ENCODE data around the gene PELI2.

The PELI2 gene

DNA sequence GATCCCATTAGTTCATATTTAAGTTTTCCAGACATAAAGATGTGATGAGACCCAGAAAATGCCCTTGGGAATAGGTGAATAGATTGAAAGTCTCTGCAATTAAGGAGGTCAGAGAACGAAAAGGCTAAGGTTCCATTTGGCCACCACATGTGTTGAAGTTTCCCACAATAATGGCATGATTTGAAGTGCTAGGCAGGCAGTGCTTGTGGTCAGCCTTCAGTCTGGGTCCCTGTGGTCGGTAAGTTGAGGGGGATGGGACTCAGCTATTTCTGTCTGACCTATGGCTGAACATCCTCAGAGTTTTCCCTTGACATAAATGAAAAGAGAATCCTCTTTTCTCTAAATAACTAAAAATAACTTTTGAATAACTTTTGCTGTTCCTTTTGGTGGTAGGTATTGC, 92.4 kb downstream of the PELI2 start:
- DNase-seq: no peak

DNA sequence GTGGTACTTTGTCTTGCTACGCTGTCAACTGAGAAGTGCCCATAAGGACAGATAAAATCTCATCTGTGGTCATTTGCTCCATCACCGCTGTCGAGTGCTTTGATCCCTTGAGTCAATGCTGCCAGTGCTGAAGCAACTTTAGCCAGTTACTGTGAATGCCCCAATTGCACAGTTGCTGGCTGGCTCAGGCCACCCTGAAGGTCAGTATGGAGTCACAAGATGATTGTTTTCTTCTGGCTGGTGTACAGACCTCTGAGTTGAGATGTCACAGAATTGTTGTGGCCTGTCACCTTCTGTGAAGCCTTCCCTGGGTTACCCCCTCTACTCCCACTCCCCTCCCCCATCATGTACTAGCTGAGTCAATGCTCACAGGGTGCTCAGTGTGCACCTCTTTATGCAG, 92.9 kb downstream of the PELI2 start:
- no peak for DNase-seq

DNA sequence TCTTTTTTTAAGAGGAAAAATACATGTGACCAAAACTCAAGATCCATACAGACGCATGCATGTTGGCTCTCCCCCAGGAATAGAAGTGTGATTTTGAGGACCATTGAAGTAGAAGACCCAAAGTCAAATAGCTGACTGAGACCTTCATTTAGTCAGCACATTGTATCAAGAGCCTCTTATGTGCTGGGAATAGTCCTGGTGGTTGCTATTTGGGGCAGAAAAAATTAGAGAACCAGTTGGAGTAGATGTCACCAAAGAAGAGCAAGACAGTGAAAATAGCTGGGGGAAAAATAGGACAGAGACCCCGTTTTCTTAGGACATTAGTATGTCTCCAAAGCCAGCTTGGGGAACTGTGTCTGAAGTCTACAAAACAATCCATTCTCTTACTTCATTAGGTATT, 93.6 kb downstream of the PELI2 start:
- no peak for DNase-seq

DNA sequence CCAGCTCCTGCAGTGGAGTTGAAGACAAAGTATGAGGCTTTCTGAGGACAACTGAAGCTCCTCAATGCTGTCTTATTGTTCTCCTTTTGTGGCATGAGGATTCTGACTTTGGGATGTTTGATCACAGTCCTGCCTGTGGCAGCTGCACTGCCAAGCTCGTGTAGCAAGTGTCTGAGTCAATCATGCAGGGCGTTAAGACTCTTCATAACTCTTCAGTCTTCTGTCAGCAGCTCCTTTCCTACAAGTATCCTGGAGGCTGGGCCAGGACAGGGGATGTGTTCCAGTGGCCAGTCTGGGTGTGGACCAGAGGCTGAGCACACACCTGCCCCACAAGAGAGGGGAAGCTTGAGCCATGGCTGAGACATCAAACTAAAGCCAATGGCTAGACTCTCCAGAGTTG, 94.3 kb downstream of the PELI2 start:
- DNase-seq: no peak

DNA sequence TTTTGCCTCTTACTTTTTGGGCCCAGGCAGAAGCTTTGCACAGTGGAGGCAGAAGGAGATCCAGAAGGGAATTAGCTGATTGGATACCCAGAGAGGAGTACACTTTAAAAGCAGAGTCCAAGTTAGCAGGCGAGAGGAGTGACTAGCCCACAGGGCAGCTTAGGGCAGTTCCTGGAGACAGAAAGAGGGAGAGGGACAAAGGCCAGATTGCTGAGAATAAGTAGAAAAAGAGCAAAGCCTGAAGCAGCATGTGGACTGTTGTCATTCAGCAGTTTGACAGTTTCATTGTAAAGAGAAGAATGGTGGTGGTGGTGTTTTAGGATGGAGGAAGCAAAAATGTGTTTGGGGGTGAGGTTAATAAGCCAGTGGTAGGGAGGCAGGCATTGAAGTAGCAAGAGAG, 95.1 kb downstream of the PELI2 start:
- DNase-seq: no peak

DNA sequence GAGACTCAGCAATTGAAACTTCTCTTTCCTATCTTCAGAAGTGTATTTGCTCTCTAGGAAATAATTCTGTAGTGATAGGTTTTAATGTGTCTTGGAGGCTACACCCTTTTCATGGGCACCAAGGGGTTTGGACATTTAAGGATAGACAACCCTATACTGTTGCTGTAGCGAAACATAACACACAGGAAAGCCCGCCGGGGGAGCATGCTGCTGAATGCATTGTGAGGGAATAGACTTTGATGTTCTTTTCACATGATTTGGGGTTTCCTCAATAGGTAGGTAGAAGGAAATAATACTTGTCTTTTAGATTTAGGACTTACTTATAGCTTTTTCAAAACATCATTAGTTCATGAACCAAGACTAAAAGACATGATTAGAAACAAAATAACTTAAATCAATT, 97.0 kb downstream of the PELI2 start:
- DNase-seq: no peak

DNA sequence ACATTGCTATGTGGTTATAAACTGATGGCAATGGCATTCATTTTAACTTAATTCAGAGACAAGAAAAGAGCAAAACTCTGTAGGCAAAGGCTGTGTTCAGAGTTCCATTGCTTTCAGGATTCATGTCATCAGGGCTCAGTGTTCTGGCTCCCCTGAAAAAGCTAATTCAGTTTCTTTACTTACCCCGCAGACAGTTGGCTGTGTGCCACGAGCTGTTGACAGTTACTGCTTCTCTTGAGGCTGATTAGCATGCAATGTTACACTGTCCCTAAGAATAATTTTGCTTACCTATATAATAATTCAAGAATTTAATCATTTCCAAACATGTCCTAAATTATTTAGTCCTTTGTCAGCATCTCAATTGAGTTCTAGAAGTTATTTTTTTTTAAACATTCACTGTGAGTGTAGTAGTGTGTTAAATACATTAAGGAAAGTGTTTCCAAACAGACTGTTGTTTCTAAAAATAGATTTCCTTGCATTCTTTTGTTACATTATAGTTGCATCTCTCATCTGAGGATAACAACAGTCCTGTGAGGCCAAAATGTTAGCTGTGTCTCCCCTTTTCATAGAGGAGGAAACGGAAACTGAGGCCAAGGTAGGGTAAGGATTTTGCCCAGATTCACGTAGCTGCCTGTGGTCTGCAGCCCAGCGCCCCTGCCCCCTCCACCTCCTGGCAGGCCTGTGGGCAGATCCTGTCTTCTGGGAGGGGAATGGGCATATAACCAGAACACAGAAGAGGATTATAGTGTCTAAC, 98.6 kb downstream of the PELI2 start:
- no peak for DNase-seq

DNA sequence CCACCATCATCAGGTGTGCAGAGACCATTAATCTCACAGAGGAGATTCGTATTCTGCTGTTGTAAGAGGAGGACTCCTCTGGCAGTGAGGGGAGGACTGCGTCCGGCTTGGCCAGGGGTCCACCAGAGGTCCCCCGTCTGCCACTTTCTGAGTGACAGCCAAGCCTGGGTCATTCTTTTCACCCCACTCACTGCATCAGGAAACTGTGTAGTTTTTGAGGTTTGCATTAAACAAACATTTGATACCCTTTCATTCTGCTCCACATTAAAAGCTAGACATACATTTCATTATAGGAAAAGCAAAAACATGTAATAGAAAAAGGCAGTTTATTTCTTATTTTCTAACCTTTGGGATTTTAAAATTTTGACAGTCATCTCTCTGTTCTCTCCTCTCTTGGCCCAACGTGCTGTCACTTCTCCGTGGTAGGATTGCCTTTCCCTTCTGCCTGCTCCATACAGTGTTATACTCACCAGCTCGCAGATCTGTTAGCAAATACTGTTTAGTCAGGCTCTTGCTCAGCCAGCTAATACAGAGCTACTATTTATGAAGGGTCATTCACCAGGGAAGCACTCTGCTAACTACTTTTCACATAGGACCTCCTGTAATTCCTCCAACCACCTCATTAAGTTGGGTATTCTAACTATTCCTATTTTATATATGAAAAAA, 99.3 kb downstream of the PELI2 start:
- DNase-seq: no peak

DNA sequence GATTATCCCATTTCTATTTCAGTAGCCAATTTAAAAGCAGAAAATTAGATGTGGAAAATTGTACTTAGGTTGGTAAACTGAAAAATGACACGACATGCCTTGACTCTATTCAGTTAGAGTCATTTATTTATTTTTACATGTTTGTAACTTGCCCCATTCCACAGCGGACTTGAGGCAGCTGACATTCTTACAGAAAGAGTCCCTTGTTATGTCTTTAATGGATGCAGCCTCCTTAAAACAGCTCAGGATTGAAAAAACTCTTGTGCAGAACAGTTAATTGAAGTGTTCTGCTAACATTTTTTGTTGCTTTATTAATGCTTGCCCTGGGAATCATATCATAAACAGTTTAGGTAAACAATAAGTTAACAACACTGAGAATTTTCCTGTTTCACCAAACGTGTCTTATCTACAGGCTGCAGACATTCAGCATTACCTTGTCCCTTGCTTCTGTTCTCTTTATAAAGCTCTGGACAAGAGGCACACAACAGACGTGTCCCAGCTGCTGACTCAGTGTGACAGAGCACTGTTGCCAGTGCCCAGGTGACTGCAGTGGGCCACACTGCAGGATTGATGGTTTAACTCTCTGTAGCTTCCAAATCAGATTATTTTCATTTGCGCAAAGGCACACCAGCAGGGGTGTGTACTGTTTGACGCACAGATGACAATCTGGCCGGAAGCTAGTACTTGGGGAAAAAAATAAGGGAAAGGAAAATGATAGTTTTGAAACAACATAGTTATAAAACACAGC, 101.6 kb downstream of the PELI2 start:
- DNase-seq: no peak

DNA sequence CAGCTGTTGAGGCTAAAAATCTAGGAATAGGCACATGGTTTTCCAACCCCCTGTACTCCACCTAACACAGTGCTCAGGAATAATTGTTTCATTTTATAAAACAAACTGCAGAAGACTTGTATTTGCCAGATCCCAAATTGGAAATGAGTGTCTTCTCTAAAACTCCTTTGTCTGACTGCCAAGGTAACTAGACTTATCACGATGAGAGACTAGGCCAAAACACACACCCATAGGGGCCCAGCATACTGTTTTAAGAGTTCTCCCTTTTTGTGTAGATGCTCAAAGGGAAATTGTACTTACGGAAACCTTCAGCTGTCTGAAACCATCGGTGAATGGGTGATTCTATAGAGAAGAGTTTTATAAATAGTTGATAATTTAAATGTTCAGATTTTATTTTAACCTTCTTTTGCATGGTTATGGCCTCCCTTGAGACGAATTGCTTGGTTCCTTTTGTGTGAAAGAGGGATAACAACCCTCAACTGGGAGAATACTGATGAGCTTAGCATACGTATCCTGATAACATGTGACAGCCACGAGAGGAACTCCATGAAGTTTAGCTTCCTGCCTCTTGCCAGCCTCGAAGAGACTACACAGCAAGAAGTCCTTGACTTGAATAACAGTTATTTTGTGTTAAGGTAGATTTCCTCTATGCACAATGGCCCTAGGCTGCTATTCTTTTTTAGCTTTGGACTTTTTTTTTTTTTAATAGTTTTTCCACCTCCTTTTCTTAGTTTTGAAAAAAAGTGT, 103.3 kb downstream of the PELI2 start:
- no peak for DNase-seq

DNA sequence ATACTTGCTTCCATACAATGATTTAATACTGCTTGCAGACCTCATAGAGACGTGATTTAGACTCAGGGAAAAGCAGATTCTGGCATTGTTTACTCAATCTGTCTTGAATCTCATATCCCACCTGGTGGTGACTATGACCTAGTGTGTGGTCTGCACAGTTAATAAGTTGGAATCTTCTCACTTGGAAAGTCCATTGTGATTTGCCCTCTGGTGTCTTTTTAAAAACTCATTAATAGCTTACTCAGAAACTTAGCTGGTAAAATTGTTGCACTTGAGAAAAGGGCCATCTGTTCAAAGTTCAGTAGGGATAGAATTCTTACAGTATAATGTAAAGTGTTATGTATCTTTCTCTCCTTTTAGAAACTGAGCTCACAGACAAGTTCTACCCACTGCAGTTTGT, 106.0 kb downstream of the PELI2 start:
- no peak for DNase-seq

DNA sequence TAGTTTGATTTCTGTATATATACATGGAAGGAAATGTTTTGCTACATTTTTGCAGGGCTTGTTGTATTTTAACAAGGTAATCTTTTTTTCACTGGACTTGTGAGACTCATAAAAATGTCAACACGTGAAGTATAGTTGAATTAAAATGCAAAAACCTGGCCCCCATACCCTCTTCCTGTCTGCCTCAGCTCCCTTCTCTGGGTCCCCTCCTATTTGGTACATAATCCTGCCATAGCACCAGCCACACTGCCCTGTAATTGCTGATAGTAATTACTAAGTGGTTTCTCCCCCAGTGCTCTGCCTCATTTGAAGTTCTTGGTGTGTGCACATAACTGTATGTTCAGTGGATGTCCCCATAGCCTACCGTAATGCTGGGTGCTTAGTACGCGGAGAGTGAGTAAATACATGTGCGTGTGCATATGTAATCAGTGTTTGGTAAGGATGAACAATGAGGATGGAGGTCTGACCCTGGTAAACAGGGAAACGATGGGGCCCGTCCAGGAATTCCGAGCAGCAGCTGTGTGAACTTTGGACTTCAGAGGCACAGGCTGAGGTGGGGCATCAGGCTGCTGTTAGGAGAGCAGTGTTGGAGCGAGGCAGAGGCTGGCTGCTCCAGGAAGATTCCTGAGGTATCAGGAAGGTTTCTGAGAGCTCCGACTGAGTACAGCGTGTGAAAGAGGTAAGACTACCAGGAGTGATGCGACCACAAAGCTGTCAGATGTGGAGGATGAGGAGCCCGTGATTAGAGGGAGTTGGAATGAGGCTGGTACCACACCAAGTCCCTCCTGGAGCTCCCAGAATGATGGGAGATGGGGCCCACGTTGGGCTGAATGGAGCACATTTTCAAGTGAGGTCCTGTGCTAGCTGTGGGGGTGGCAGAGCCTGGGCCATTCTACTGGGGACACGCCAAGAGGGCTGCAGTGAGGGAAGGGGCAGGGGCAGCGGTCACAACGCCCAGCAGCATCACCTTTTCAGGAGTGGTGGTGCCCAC, 106.8 kb downstream of the PELI2 start:
- DNase-seq: no peak

DNA sequence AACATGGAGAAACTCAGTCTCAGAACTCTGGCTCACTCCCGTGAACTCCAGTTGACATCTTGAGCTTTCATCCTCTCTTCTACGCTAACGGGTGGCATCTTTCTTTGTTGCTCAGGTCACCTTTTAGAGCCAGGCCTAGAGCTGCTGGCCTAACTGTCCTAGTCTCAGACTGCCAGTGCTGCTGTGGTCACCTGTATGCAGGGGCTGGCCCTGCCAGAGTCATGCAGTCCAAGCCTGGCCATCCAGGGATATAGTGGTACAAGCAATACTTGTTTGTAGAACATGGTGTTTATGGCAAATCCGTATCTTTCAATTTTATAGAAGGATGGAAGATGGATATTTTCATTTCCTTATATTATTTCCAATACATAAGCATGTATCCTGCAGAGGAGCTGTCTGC, 117.2 kb downstream of the PELI2 start:
- DNase-seq: no peak

DNA sequence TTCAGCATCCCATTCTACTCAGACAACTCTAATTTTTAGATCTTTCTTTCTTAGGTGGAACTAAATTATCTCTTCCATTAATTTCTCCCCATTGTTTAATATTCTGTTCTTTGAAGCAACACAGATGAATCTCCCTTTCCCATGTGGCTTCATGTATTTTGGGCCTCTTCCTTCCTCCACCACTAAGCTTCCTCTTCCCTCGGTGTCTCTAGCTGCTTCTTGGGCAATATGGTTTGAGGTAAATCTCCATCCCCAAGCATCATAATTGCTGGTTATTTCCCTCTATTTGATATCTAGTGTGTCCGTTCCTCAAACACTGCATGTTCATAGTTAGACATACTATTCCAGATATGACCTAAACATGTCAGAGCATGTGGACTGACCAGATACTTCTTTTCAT, 119.2 kb downstream of the PELI2 start:
- DNase-seq: no peak

DNA sequence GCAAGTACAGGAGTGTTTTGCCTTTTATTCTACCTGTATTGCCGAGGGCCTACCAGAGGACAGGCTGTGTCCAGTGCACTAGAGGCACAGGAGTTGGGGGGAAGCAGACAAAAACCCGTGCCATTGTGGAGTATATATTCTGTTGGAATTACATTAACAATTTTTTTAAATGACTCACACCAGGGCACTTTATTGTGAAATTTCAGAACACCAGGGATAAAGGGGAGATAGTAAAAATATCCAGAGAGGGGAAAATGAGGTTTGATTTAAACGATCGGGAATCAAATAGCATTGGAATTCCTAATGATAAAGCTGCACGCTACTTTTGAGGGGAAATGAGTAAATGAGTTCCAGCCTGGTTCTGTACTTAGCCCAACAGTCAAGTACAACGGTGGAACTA, 123.2 kb downstream of the PELI2 start:
- no peak for DNase-seq

DNA sequence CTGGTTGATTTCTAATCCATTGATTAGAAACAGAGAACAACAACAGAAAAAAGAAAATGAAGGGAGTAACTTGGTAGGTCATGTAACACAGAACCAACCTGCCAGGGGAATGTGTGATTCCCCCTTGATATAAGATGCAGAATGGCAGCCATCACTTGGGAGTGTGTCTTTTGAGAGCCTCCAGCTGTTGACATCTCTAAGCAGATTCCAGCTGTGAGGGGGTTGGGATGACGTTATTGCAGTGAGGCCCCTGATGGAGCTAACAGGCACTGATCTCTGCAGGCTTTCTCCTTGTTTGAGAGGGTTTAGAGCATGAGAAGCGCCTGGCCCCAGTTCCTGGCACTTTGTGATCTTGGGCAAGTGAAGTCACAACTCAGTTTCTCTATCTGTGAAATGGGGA, 124.9 kb downstream of the PELI2 start:
- no peak for DNase-seq

DNA sequence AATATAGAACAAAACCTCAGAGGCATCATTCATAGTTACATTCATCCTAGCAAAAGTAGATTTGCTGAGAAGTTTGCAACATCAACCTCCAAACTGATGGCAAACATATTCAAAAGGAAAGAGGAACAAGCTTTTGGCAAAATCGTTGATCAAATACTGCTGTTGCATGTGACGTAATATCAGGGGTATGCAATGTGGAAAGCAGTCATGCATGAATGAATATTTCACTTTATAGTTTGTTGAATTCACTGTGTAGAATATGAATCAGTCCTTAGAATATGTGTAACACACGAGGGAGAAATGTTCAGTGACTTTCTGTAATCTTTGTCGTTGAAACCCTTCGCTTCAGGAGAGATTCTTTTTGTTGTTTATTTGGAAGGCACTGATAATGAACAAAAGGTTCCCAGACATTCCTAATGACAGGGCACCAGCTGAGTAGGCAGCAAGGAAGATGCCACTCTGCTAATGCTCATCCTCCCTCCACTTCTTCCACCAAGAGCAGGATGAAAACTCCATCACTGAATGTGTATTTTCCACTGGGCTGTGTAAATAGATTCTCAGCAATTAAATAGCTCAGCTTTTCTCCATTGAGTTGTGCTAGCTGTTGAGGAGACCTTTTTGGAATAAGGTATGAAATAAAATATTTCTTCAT, 126.1 kb downstream of the PELI2 start:
- no peak for DNase-seq

DNA sequence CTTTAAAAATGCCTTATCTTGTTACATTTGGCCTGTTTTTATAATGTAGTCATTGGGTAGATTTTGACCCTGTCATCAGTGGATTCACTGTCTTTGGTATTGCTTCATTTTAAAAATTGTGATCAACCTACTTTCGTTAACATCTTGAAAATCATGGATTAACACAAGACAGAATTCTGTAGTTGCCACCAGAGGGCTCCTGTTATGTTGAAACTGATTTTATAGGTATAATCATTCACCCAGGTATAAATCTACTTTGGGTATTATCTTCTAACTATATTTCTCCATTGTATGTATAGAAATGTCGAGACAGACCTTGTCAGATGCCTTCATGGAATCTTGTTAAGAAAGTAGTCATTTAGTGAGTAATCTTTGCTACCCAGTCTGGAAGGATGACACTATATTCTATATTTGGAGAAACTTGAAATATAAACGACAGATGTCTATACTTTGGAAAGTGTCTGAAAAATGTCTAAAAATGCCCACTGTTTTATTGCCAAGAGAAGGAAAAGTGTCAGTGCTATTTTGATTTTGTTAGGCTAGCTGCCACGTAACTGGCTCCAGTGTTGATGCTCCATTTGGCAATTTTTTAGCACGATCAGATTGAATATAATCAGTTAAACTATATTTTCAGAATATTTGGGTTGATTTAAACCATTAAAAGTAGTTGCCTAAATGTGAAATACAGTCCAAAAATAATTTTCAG, 129.4 kb downstream of the PELI2 start:
- no peak for DNase-seq

DNA sequence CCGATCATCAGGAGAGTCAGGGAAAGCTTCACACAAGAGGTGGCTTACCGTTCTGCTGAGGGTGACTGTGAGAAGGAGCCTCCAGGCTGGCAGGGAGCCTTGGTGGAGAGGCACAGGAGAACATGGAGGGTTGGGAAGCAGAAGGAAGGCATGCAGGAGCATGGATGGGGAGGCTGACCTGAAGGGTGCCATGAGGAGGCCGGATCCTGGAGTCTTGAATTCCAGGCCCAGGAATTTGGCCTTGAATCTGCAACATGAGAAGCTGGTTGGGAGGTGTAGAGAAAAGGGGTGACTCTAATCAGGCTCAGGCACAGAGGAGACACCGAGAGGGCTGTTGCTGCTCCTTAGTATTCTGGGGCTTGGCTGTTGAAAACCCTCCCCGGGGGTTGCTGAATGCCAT, 130.2 kb downstream of the PELI2 start:
- DNase-seq: no peak

DNA sequence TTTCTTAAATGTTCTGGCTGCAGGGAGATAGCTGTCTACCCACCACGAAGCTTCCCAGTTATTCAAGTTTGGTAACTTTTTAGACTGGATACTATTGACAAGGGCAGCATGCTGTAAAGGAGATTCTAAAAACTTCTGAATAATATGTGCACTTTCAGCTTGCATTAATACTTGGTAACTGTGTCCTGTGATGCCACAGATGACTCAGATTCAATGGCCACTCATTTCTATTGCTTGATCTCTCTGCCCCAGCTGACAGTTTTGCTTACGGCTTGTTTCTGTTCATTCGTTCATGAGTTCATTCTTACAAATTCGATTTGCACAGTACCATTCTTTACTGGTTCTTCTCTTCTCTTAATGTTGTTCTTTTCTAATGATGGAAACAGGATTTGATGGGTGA, 142.8 kb downstream of the PELI2 start:
- DNase-seq: no peak

DNA sequence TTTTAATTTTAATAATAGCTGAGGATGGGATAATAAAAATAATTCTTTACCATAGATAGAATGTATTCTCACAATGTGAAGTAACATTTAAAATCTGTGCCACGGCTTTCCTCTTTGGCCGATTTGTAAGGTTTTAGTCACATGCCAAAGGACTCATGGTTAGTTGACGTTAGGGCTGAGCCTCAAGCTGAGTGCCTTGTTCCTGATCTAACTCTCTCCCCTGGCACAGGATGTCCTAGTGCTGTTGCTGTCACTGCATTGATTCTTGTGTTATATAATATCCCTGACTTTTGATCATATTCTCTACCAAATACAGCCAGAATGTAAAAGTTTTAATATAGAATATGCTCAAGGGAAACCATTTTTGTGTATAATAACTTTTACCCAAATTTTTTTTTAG, 144.3 kb downstream of the PELI2 start:
- DNase-seq: no peak
